Omental fat pad (tissue), 4 donors: ENCODE measurements around the gene DDX3X. TPM values are rescaled to one million over a fixed set of nuclear protein-coding genes. Genes with fewer than 3 reads are reported as not detected.

ENCODE experiments used
- ATAC-seq: fragments of 150-250 bp; one replicate; pipeline ENCODE4 v1.9.1; 2016; ENCODE audit warnings: mild to moderate bottlenecking, moderate library complexity; ENCODE audit not compliant: low FRiP score
- DNase-seq: peaks from one replicate; pipeline ENCODE4 v3.0.0-alpha.2; 2019; ENCODE audit warnings: low spot score
- CTCF ChIP-seq, 3 donors: fragments of 450-650 bp; IDR thresholded peaks; one replicate each; pipeline ENCODE4 v1.5.1; 2016 to 2017; ENCODE audit warnings: antibody characterized with exemption in 3 of 3, mild to moderate bottlenecking in 3 of 3, moderate library complexity in 2 of 3
- small RNA-seq: library from RNA; depleted of rRNA; stranded (forward); fragments of <200 nt; gene quantifications from one replicate; pipeline ENCODE3, GENCODE V24; 2016
- total RNA-seq, 4 donors: library from RNA; depleted of rRNA; stranded (reverse); fragments of >200 nt; gene quantifications; one replicate each; pipeline ENCODE4 v1.1.0, GENCODE V29; 2016

DDX3X gene
- total RNA-seq, 4 donors from 2014 or later, result 322 to 542 (median 395) TPM

GRCh38 chrX:41412261-41413081 lies 78.5 kb downstream of the DDX3X start:
- DNase-seq, result no peak
- ATAC-seq, result no peak
- TF ChIP-seq CTCF (IDR thresholded peaks at IDR 0.05), result no peak

Small RNA genes within 50 kb of the gene (small RNA-seq; reads per million reads assigned to genes)
- not detected for gene RF00019
- gene RNA5SP502, result not detected

Other genes with a start within 250 kb of the DDX3X start
- 100 to 1,000 TPM in 3 of 4 donors, 10 to 100 TPM in 1; 72.4 to 160 (median 129) TPM for gene USP9X, start 248.7 kb upstream of the DDX3X start, total RNA-seq
- gene NYX, start 113.2 kb downstream of the DDX3X start, total RNA-seq, result not detected